K562 (cell line): ENCODE measurements around the gene SEC61A1. TPM values are rescaled to one million over a fixed set of nuclear protein-coding genes. Genes with fewer than 3 reads are reported as not detected.

Experiments
- ERF ChIP-seq: fragments of 450-650 bp; formaldehyde crosslinking; IDR thresholded peaks from 2 replicates; pipeline ENCODE4 v1.4.0; 2020; ENCODE audit warnings: mild to moderate bottlenecking, mixed read lengths
- FOSL1 ChIP-seq: fragments of 200-800 bp; sonication (Bioruptor generic); conservative IDR thresholded peaks from 2 replicates; pipeline ENCODE4 v1.6.1; 2016; ENCODE audit warnings: missing genetic modification characterization, missing compliant biosample characterization
- GATAD2B ChIP-seq: fragments of 450-650 bp; IDR thresholded peaks from 2 replicates; pipeline ENCODE4 v1.6.1; 2017; ENCODE audit warnings: mild to moderate bottlenecking, borderline replicate concordance
- HCFC1 ChIP-seq: IDR thresholded peaks from 2 replicates; pipeline ENCODE4 v1.6.1; 2012; ENCODE audit warnings: low read depth, low read length, improper control_type of control experiment
- HIVEP1 ChIP-seq: fragments of 250-450 bp; sonication (Bioruptor Pico); IDR thresholded peaks from 2 replicates; pipeline ENCODE4 v1.4.0; 2020; ENCODE audit warnings: mild to moderate bottlenecking
- JUND ChIP-seq, 2 experiments: IDR thresholded peaks; 2 replicates in 1 of 2; 3 replicates in 1 of 2; pipeline ENCODE4 v1.6.1; 2011; ENCODE audit warnings: borderline replicate concordance in 2 of 2, low read depth in 2 of 2, low read length in 2 of 2, improper control_type of control experiment in 1 of 2, missing biosample characterization in 1 of 2, missing genetic modification characterization in 1 of 2, missing genetic modification reagents in 1 of 2
- KDM4B ChIP-seq, 2 experiments: fragments of 450-650 bp in 1 of 2; sonication (generic) in 1 of 2; IDR thresholded peaks; 2 replicates each; pipeline ENCODE4 v1.6.1; 2016 to 2017; ENCODE audit warnings: borderline replicate concordance in 2 of 2, antibody characterized with exemption in 1 of 2, low read depth in 1 of 2, mild to moderate bottlenecking in 1 of 2
- MTA1 ChIP-seq: fragments of 450-650 bp; IDR thresholded peaks from 2 replicates; pipeline ENCODE4 v1.6.1; 2017; ENCODE audit warnings: borderline replicate concordance
- NR3C1 ChIP-seq: sonication (generic); formaldehyde crosslinking; IDR thresholded peaks from 2 replicates; pipeline ENCODE4 v1.8.1; 2022; ENCODE audit warnings: missing genetic modification reagents
- POLR2AphosphoS5 ChIP-seq: IDR thresholded peaks from 2 replicates; pipeline ENCODE4 v1.6.1; 2011; ENCODE audit warnings: mild to moderate bottlenecking, low read depth, low read length, moderate library complexity; ENCODE audit not compliant: control insufficient read depth, insufficient read depth
- POLR2H ChIP-seq: IDR thresholded peaks from 2 replicates; pipeline ENCODE4 v1.6.1; 2016; ENCODE audit warnings: missing genetic modification characterization, low read depth, mild to moderate bottlenecking, control low read depth, missing compliant biosample characterization, moderate library complexity
- RBBP5 ChIP-seq: fragments of 200-600 bp; sonication (generic); IDR thresholded peaks from 2 replicates; pipeline ENCODE4 v1.6.1; 2012; ENCODE audit warnings: borderline replicate concordance, mild to moderate bottlenecking, low read length, control low read depth, inconsistent platforms; ENCODE audit not compliant: insufficient read depth, poor library complexity, severe bottlenecking
- SETDB1 ChIP-seq: IDR thresholded peaks from one replicate; pipeline ENCODE4 v1.6.1; 2012; ENCODE audit warnings: low read length, control low read depth, inconsistent platforms
- SMAD2 ChIP-seq: fragments of 150-350 bp; IDR thresholded peaks from 2 replicates; pipeline ENCODE4 v1.6.1; 2014; ENCODE audit warnings: low read depth, mild to moderate bottlenecking, low read length
- SMAD3 ChIP-seq: fragments of 450-650 bp; formaldehyde crosslinking; conservative IDR thresholded peaks from 2 replicates; pipeline ENCODE4 v1.4.0; 2020; ENCODE audit warnings: mild to moderate bottlenecking
- TEAD1 ChIP-seq, 2 experiments: fragments of 450-650 bp in 1 of 2; sonication (generic) in 1 of 2; formaldehyde crosslinking; IDR thresholded peaks; 2 replicates each; pipeline versions ENCODE4 v1.4.0 to v1.8.0; 2020 to 2022; ENCODE audit warnings: mild to moderate bottlenecking in 2 of 2, missing genetic modification reagents in 1 of 2
- XRCC5 ChIP-seq: fragments of 200-400 bp; formaldehyde crosslinking; IDR thresholded peaks from 2 replicates; pipeline ENCODE4 v1.6.1; 2017; ENCODE audit warnings: low read depth, mild to moderate bottlenecking, low read length
- YY1 ChIP-seq, 3 experiments: IDR thresholded peaks; 2 replicates each; pipeline ENCODE4 v1.6.1; 2011; ENCODE audit warnings: low read length in 2 of 3, mild to moderate bottlenecking in 2 of 3, moderate library complexity in 2 of 3, borderline replicate concordance in 1 of 3, control low read depth in 1 of 3, low read depth in 1 of 3; ENCODE audit not compliant: insufficient read depth in 3 of 3, insufficient replicate concordance in 2 of 3, control insufficient read depth in 1 of 3, insufficient read length in 1 of 3; ENCODE audit errors: extremely low read depth in 1 of 3
- ZC3H4 ChIP-seq: sonication (generic); formaldehyde crosslinking; IDR thresholded peaks from 2 replicates; pipeline ENCODE4 v1.9.0; 2021; ENCODE audit warnings: missing genetic modification reagents, borderline replicate concordance
- ZKSCAN8 ChIP-seq: fragments of 200-800 bp; sonication (Bioruptor generic); IDR thresholded peaks from 2 replicates; pipeline ENCODE4 v1.6.1; 2016; ENCODE audit warnings: missing genetic modification characterization, missing compliant biosample characterization
- polyA plus RNA-seq, 8 experiments: library from polyadenylated mRNA; depleted of rRNA in 4 of 8; stranded (reverse) in 5 of 8; unstranded in 3 of 8; fragments of >200 nt; fragmentation: Nextera tagmentation in 2 of 8; fragmentation: Illumina TruSeq in 1 of 8; extraction: Ambion mirVana in 2 of 8; extraction: Trizol in 1 of 8; gene quantifications; 2 replicates each; pipeline versions ENCODE4 v1.2.1 to v1.2.3, GENCODE V29; 2011 to 2014; ENCODE audit warnings: inconsistent platforms in 1 of 8, missing spikeins in 1 of 8
- total RNA-seq, 7 experiments: library from RNA; depleted of rRNA in 6 of 7; stranded (reverse); fragments of >200 nt in 6 of 7; fragmentation: Illumina TruSeq in 2 of 7; extraction: Trizol in 2 of 7; gene quantifications; 2 replicates each; pipeline versions ENCODE4 v1.2.1 to v1.2.3, GENCODE V29; 2011 to 2021; ENCODE audit warnings: low replicate concordance in 1 of 7
- TF ChIP-seq, protein P1 (sequence below): fragments of 450-650 bp; IDR thresholded peaks from 2 replicates; pipeline ENCODE4 v1.6.1; 2014; ENCODE audit warnings: low read depth, mild to moderate bottlenecking, moderate library complexity, borderline replicate concordance
- TF ChIP-seq, protein P2 (sequence below), 2 experiments: fragments of 450-650 bp; conservative IDR thresholded peaks; 2 replicates each; pipeline ENCODE4 v1.6.1; 2017; ENCODE audit warnings: mild to moderate bottlenecking in 2 of 2, moderate library complexity in 2 of 2
- TF ChIP-seq, protein P3 (sequence below): fragments of 250-450 bp; sonication (Bioruptor Pico); IDR thresholded peaks from 2 replicates; pipeline ENCODE4 v1.5.0; 2021

The SEC61A1 gene
- total and polyA plus RNA-seq, 9 of the 15 experiments (the other 6 are each of a cell fraction or from before 2014, with no cell fraction given), result 1.9 to 140 (median 79.1) TPM

DNA sequence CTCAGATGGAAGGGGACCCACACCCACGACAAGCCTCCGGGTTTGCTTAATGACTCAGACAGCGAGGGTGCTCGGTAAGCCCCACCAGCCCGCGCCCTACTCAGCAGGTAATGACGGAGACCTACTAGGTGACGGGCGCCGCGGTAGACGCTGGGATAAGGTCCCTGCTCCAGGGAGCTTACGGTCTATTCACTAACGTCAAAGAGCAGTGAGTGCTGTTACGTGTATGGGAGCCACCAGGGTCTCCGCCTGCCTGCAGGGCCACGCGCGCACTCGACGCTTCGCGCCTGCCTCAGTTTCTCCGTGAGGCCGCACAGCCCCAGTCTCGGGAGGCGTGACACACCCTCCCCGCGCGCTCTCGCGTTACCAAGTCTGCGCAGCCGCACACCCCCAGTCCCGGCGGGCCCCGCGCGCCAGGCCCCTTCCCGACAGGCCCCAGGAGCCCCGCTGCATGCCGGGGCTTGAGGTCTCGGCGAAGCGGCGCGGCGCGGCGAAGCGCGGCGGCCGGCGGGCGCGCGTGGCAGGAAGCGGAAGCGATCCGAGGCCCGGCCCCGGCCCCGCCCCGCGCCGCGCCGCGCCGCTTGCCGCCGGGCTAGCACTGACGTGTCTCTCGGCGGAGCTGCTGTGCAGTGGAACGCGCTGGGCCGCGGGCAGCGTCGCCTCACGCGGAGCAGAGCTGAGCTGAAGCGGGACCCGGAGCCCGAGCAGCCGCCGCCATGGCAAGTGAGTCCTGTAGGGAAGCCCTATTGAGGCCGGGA, at the start of gene SEC61A1 (continued):
- TF ChIP-seq JUND (IDR thresholded peaks at IDR 0.05; ENCODE audit: borderline replicate concordance, low read depth, low read length) (no peak), JUND (tag; IDR thresholded peaks at IDR 0.05; ENCODE audit: borderline replicate concordance, low read depth, low read length) (0 out of 3 replicates have a peak, but pooled peaks have one; percentile 20), ZKSCAN8 (CRISPR knock-in tag) (no peak), SETDB1 (no peak), FOSL1 (0 out of 2 replicates have a peak, but pooled peaks have one; percentile 16), POLR2AphosphoS5 (peak; percentile 69), XRCC5 (no peak), RBBP5 (peak; percentile 34), TEAD1 (CRISPR knock-in tag; IDR thresholded peaks at IDR 0.05) (no peak), HCFC1 (peak; percentile 86), YY1 (IDR thresholded peaks at IDR 0.05; ENCODE audit: borderline replicate concordance in 1 of 3, control insufficient read depth in 1 of 3, extremely low read depth in 1 of 3, insufficient read depth in 3 of 3, insufficient read length in 1 of 3, insufficient replicate concordance in 2 of 3, low read depth in 1 of 3, low read length in 2 of 3) (peak in 2 of 3 experiments; percentile 9 to 21), ZC3H4 (CRISPR knock-in tag) (no peak), SMAD3 (CRISPR knock-in tag) (no peak), NR3C1 (no peak), KDM4B (IDR thresholded peaks at IDR 0.05; ENCODE audit: borderline replicate concordance in 2 of 2, low read depth in 1 of 2) (no peak), ERF (CRISPR knock-in tag) (no peak), HIVEP1 (CRISPR knock-in tag) (no peak), POLR2H (peak; percentile 48), SMAD2 (no peak), GATAD2B (0 out of 2 replicates have a peak, but pooled peaks have one; percentile 51), MTA1 (0 out of 2 replicates have a peak, but pooled peaks have one; percentile 21)
- TF ChIP-seq, protein P1, sequence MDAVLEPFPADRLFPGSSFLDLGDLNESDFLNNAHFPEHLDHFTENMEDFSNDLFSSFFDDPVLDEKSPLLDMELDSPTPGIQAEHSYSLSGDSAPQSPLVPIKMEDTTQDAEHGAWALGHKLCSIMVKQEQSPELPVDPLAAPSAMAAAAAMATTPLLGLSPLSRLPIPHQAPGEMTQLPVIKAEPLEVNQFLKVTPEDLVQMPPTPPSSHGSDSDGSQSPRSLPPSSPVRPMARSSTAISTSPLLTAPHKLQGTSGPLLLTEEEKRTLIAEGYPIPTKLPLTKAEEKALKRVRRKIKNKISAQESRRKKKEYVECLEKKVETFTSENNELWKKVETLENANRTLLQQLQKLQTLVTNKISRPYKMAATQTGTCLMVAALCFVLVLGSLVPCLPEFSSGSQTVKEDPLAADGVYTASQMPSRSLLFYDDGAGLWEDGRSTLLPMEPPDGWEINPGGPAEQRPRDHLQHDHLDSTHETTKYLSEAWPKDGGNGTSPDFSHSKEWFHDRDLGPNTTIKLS, result peak; percentile 80; the same call in 1 of the 2 replicates
- TF ChIP-seq, protein P2, sequence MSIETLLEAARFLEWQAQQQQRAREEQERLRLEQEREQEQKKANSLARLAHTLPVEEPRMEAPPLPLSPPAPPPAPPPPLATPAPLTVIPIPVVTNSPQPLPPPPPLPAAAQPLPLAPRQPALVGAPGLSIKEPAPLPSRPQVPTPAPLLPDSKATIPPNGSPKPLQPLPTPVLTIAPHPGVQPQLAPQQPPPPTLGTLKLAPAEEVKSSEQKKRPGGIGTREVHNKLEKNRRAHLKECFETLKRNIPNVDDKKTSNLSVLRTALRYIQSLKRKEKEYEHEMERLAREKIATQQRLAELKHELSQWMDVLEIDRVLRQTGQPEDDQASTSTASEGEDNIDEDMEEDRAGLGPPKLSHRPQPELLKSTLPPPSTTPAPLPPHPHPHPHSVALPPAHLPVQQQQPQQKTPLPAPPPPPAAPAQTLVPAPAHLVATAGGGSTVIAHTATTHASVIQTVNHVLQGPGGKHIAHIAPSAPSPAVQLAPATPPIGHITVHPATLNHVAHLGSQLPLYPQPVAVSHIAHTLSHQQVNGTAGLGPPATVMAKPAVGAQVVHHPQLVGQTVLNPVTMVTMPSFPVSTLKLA (conservative IDR thresholded peaks at IDR 0.05), result peak; percentile 3 to 67; a peak in 1 of 4 replicates
- TF ChIP-seq, protein P3, sequence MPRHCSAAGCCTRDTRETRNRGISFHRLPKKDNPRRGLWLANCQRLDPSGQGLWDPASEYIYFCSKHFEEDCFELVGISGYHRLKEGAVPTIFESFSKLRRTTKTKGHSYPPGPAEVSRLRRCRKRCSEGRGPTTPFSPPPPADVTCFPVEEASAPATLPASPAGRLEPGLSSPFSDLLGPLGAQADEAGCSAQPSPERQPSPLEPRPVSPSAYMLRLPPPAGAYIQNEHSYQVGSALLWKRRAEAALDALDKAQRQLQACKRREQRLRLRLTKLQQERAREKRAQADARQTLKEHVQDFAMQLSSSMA (CRISPR knock-in tag), result no peak
